ENCODE measurements around the gene CCR1.

CCR1 gene

DNA sequence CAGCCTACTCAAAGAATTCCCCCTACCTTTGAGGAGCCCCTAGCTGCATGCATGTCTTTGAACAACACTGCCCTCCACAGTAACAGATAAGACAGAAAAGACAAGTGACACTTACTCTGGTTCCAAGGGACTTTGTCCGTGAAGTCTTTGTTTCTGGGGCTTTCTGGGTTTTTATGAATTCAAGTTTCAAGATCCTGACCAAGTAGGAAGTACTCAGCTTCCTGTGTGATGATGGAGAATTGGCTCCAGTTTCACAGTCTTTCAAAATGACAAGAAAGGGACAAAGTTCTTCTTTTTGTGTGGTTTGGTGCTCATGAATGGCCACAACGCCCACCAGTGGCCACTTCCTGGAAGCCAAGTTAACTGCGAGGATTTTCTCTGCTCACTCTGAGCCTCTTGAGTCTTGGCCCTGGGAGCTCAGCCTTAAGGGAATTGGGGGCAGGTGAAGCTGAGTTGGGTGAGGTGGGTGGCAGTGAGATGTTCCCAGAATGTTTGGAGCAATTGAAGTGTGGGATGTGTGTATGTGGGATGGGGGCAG lies at the start of gene CCR1:
TSS of gene CCR1 (minus strand) at position 147 of the 538 bp plus-strand sequence. CDS start 4,000 bp downstream, outside the sequence.
- peak; percentile 54 for DNase-seq

DNA sequence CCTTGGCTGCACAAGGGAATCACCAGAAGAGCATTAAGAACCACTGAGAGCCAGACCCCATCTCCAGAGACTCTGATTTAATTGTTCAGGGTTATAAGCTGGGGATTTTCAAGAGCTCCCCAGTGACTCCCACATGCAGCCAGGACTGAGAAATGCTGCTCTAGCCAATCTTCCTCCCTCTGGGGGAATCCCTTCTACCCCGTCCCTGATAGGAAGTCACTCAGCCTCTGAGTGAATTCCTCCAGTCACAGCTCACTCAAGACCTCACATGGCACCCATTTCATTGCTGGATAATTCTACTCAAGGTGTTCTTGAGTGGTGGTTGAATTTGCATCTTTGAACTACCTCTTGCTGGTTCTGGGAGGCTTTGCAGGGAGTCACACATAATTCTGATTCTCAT lies 44.9 kb upstream of the CCR1 start:
- no peak for DNase-seq

DNA sequence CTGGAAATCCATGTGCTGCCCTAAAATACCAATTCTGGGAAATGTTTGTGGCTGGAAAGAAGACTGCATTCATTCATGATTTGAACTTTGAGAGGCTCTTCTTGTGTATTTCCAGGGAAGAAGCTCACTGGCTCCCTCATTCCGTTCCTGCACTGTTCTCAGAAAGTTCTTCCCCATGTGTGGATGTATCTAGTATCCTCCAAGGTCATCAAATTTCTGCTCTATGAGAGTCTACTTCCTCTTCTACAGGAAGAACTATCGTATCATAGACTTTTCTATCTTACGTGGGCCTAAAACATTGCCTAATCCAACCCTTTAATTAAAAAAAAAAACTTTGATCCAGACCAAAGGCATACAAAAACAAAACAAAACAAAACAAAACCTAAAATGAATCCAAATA lies 37.0 kb upstream of the CCR1 start:
- no peak for DNase-seq

DNA sequence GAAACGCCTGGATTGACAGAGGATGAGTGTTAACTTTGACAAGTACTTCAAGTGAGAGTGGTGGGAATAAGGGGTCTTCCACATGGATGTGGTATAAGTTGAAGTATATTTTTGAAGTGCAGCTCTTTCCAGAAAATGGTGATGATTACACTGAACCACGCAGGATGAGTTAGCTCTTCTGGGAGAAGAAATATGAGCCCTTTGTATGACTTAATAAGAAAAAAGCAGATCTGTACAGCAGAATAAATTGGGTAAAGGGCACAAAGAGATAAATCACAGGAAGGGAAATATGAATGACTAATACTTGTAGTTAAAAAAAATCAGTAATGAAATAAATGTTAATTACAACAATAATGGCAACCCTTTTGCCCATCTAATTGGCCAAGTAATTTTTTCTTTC lies 35.4 kb upstream of the CCR1 start:
- no peak for DNase-seq

DNA sequence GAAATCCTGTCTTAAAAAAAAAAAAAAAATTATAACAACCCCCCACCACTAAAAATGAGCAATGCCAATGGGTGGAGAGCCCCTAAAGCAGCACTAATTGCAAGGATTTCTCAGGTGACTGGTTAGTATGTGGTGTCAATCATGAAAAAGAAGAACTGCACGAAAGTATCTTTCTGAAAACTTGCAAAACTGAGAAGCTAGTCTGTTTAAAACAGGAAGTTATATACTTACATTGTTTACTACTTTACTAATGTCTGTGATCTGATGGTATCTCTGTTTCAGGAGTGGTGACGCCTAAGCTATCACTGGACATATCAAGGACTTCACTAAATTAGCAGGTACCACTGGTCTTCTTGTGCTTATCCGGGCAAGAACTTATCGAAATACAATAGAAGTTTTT lies 34.0 kb upstream of the CCR1 start, which contains the start of gene CCR3:
TSS of gene CCR3 (plus strand) at position 341 of the 400 bp plus-strand sequence. CDS start 22,699 bp downstream, outside the sequence.
- DNase-seq: no peak

DNA sequence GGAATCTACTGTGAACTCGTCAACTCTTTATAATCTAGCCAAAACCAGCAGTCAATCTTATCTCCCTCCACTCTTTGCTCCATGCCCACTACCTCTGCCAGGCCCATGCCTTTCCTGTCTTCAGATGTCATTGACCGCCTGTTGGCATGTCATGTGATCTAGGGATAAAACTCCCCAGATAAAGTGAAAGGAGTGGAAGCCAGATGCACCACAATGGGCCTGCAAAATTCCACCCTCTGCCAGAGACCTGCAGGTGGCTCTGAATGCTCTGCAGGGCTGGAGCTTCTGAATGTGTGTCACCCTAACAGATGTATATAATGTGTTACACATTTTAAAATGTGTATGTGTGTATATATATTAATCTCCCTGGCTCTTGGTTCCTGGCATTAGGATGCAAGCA lies 31.8 kb upstream of the CCR1 start:
- DNase-seq: no peak

DNA sequence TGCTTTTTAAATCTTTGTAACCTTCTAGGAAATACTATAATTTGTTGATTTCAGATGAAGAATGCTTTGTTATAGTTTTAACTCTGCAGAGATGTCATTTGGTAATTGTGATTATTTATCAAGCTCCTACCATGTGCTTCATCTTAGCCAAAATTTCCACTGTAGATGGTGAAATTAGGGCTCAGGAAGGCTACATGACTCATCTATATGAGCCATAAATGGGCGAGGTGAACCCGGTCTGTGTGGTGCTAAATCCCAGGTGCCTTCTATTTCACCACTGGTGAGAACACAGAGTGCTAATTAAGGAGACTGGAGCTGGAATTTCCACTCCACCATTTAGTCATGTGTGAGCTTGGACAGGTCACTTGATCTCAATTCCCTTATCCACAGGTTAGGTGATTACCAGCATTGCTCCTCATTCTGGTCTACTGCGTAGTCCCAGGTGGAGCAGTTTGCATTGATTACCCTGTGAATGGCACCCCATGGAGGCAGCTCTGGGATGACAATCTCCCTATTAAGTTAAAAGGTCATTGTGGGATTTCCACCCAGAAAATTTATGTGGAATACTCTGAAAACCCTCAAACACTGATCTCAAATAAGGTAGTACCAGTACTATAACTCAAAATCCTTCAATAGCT lies 31.3 kb upstream of the CCR1 start:
- DNase-seq: no peak

DNA sequence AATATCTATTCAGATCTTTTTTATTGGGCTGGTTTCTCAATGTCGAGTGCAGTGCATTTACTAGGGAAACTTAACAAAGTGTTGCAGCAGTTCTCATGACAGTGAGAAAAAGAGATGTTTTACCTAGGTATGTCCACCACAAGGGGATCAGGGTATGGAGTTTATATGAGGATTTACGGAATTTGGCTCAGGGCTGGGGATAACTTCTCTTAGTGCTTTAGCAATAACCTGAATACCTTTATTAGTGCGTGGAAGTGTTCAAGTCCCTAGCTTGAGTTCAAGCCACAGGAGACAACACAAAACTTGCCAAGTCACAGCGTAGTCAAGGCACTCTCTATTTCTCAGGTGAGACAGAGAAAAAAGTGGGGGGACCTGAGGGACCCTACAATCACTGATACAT lies 30.3 kb upstream of the CCR1 start:
- DNase-seq: no peak

DNA sequence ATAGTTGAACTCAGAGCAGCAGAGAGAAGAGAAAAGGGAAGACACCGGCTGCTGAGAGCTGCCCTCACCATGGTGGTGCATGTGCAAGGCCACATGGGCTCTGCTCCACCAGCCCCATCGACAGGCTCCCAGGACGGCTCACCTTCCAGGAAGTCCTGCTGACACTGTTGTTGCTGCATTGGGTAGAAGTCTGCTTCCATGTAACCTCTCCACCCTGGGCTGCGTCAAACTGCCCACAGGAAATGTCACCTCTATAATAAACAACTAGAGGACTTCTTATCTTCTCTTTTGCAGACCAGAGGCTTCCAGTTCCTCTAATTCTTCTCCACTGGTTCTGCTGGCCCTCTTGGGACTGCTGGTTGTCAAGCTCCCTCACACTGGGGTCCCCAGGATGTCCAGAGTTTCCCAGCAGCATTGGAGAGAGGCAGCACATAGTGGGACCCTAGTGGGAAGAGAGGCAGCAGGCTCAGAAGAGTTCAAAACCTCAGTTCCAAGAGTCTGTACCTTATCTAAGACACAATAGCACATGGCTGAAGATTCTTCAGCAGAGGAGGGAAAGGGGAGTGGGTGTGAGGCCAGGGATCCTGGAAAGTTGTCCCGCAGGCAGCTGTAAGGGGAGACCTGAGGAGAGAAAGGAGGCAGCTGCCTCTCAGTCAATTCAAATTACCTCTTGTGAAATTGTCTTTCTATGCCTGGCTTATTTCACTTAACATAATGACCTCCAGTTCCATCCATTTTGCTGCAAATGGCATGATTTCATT lies 28.4 kb upstream of the CCR1 start:
- peak; percentile 94 for DNase-seq

DNA sequence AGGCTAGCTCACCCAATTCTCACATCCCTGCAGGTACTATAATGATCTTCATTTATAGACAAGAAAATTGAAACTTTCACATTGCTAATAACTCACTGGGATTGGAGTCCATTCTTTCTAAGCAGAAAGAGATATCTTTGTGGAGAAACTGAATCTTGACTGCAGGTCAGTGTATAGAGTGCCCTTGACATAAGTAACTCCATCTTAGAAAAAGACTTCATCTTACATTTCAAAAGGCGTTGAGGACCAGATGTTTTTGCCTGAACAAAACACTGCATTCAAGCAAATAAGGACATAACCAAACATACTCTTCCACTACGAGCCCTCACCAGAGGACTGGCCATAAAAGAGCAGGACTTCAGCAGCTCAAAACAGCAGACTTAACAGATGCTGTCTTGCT lies 27.3 kb upstream of the CCR1 start:
- DNase-seq: no peak

DNA sequence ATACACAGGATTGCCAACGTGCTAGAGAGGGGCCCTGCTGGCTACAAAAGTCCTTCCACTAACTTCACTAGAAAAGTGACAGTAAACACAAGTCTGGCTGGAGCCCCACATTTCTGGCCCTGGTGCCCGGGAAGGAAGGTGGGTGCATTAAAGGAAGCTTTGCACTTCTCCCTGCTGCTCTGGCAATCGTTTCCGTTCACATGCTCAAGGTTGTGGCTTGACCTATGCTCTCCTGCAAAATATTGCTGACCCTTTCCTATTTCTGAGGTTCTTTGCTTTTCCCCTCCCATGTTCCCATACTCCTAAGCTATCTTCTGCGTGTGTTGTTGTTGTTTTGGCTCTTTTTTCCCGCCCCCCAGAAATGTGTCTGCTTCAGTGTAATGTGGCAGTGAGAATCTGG lies 25.1 kb upstream of the CCR1 start:
- DNase-seq: no peak

DNA sequence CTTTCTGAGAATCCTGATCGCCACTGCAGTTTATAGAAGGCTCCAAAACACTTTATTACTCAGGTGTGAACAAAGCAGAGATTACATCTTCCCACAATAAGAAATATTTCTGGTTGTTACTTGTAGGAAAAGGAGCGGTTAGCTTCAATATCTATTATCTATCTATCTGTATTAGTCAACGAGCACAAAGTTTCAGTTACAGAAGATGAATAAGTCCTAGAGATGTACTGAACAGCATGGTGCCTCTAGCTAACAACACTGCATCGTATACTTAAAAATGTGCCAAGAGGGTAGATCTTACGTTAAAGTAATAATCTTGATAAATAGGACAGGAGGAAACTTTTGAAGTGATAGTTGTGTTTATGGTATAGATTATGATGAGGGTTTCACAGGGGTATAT lies 23.2 kb upstream of the CCR1 start:
- DNase-seq: no peak

DNA sequence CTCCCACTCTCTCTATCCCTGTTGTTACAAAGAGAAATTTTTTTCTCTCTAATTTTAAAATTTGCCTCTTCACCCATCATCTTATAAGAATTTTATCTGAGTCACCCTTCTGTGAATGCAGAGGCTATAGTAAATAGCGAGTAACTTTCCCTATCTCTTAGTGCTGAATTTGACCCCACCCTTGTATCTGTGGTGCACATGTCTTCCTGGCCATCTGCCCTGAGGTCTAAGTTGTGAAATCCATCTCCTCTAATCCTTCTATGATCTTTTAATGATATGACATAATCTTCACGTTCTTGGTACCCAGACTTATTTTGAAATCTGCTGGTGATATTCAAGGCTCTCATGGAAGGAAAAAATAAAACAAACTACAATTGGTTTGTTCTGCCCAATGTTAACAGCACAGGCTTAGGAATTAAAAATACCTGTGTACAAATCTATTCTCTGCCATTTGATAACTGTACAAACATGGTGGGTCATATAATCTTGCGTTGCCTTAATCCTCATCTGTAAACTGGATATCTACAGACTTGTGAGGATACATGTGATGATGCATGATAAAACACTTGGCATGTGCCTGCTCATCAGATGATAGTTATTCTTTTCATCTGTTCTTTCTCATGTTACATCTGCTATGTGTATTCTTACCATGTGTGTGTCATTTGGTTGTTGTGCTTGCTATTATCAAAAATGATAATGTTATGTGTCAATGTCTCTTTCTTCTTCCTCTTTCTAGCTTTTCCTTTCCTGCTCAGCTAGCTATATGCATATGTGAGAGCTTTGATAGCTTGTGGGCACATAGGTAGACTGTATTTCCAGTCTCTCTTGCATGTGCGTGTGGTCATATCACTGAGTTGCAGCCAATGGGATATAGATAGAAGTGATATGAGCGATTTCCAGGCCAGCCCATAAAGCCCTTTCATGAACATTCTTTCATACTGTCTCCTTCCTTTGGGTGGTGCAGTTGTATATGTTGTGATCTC lies 20.4 kb upstream of the CCR1 start:
- peak; percentile 98 for DNase-seq

DNA sequence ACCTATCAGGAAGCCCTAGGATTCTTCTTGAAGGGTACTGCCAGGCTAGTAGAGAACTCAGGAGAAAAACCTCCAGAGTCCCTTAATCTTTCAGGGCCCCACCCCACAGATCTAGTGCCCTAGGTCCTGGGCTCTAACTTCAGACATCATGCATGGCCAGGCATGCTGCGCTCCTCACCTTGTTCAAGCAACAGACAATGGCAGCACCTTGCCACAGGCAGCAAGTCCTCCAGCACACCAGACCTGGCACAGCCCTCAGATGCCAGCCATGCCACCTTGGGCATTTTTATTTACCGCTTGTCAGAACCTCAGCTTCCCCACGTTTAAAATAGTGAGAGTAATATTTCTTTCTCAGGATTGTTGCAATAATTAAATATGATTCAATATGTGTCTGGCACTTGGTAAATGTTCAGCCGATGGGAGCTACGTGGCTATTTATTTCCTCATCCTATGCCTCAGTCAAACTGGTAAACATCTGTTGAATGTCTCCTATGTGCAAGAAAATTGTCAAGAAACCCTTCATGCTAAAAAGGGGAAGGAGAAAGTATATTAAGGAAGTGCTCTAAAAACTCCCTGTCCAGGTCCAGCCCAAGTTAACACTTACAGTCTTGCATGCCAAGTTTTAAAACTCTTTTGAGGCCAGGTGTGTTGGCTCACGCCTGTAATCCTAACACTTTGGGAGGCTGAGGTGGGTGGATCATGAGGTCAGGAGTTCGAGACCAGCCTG lies 14.5 kb upstream of the CCR1 start:
- peak; percentile 86 for DNase-seq

DNA sequence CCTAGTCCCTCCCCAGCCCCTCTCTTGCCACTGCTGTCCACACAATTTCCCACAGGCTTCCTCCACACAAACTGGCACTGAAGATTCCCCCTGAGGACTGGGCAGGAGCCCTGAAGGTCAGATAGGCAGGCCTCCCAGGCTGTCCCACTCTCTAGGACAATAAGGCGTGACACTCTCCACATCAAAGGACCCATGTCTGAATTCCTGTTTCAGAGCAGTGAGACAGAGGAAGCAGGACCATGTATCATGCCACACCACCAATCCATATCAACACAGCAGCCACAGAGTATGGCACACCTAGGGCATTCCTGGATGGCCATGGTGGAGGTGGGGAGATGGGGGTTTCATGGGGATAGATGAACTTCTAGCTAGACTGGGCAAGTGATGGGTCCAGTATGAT lies 13.8 kb upstream of the CCR1 start:
- DNase-seq: no peak

DNA sequence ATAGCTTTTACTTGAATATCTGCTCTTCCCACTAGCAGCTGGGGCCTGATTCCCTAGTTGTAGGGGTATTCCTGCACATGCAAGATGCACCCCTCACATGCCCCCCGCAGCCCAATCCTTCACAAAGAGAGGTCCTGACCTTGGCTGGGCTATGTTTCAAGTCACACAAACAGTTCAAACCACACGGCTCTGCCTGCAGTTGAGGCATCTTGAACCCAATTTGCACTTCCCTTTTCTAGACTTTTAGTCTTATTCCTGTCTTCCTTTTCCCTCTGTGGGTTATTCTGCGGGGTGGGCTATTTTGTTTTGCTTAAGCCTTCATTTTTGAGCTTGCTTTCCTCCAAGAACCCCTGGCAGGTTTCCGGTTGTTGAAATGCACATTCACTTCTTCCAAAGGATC lies 13.3 kb upstream of the CCR1 start:
- DNase-seq: peak; percentile 58

DNA sequence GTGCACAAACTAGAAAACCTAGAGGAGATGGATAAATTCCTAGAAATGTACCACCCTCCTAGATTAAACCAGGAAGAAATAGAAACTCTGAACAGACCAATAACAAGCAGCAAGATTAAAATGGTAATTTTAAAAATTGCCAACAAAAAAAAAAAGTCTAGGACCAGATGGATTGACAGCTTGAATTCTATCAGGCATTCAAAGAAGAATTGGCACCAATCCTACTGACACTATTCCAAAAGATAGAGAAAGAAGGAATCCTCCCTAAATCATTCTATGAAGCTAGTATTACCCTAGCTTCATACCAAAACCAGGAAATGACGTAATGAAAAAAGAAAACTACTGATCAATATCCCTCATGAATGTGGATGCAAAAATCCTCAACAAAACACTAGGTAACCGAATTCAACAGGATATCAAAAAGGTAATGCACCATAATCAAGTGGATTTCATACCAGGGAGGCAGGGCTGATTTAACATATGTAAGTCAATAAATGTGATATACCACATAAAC lies 10.1 kb upstream of the CCR1 start:
- DNase-seq: no peak

DNA sequence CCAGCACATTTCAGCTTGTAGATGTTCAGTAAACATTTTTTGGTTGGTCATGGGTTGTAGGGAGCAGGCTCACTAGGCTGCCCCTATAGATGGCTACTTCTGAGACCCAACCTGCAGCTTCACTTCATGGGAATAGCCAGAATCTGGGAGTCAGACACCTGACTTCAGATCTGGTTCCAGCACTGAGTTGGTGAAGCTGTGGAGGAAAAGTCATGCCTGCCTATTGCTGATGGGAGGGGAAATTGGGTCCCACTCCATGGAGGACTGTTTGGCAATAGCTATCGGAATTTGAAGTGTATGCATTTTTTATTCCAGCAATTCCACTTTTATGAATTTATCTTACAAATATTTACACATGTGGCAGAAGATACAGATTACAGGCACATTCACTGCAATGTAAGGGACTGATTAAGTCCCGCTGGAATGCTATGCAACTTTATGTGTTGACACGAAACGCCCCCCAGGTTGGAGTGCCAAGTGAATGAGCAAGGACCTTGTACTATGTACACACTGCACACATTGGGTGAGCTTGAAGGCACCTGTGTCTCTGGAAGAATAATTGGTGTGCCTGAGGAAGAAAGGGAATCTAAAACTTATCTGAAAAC lies 7.8 kb upstream of the CCR1 start:
- DNase-seq: no peak

DNA sequence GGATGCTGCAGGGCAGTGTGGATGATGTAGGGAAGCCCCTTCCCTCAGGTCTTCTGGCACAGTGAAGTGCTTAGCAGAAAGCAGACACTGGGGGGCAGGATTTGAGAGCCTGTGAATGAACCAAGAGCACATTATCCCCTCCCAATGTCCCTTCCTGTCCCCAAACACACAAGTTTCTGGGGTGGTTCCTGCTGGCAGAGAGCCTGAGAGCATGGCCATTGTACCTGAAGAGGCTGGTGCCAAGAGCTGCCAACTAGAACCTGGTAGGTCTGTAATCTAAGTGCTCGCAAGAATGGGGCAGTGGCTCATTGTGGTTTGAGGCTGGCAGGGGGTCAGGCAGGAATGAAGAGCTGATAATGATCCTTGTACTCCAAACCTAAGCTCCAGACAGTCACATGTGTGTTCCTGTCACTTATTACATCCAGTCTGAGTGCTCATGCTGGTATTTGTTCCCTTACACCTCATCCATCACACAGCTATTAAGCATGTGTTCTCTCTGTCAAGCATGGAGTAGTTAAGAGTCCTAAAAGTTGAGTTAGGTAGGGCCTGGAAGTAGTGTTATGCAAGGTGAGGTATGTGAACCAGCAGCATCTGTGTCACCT lies 6.7 kb upstream of the CCR1 start:
- no peak for DNase-seq

DNA sequence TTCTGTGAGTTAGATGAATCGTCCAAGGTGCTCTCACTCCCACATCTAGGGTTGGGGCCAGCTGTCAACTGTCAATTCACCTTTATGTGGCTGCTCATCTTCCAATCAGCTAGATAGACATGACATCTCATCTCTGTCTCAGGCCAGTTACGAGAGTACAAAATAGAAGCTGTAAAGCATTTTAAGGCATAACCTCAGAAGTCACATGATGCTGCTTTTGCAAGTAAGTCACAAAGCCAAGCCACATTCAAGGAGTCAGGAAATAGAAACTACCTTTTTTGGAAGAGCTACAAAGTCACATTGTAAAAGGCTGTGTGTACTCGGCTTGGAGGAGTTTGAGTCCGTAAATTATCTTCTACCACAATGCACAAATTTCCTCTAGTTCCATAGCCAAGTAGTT lies 5.1 kb upstream of the CCR1 start:
- no peak for DNase-seq

DNA sequence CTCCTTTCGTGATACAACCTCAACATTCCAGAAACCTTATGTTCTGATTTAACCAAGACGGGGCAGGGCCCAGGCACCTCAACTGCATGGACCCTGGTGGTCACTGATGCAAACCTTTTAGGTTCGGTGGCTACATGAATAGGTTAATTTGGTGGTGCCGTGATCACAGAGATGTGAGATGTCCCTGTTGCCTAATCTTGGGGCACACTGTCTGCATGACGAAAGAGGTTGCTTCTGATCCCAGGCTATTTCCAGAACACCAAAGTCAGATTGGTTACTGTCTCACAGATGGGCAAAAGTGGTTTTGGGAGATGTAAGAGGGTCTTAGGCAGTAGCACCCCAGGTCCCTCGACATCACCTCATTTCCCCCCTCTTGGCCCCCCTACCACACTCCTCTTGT lies 4.0 kb upstream of the CCR1 start:
- DNase-seq: no peak

Measured in GF-D8 (cell line).